SH-SY5Y (cell line): ENCODE results near the gene MLLT3.

Source experiments
- GATA2 ChIP-seq: IDR thresholded peaks from 2 replicates; pipeline ENCODE4 v1.6.1; 2011; ENCODE audit warnings: mild to moderate bottlenecking, low read depth, low read length
- GATA3 ChIP-seq: IDR thresholded peaks from 2 replicates; pipeline ENCODE4 v1.6.1; 2011; ENCODE audit warnings: low read depth, mild to moderate bottlenecking, low read length, moderate library complexity

- no peak for TF ChIP-seq GATA3
- no peak for TF ChIP-seq GATA2
Observed at GRCh38 chr9:20662156-20662555, 39.9 kb upstream of the MLLT3 start.
